HepG2 (cell line): ENCODE measurements around the gene SLC7A4. TPM values are rescaled to one million over a fixed set of nuclear protein-coding genes. Genes with fewer than 3 reads are reported as not detected.

Source experiments
- FOXK2 ChIP-seq: fragments of 450-650 bp; IDR thresholded peaks from 2 replicates; pipeline ENCODE4 v1.6.1; 2016
- HNRNPUL1 ChIP-seq: fragments of 200-400 bp; formaldehyde crosslinking; IDR thresholded peaks from 2 replicates; pipeline ENCODE4 v1.6.1; 2017; ENCODE audit warnings: low read depth, mild to moderate bottlenecking, low read length, moderate library complexity
- HOXA3 ChIP-seq: sonication (generic); formaldehyde crosslinking; IDR thresholded peaks from 2 replicates; pipeline ENCODE4 v1.5.0; 2020; ENCODE audit warnings: missing genetic modification reagents
- JUND ChIP-seq: sonication (generic); formaldehyde crosslinking; IDR thresholded peaks from 2 replicates; pipeline ENCODE4 v1.8.0; 2022; ENCODE audit warnings: mild to moderate bottlenecking, missing genetic modification reagents
- KDM1A ChIP-seq: IDR thresholded peaks from 2 replicates; pipeline ENCODE4 v1.6.1; 2016; ENCODE audit warnings: missing compliant biosample characterization
- KLF11 ChIP-seq: IDR thresholded peaks from 2 replicates; pipeline ENCODE4 v1.6.1; 2016; ENCODE audit warnings: missing compliant biosample characterization
- KMT2A ChIP-seq: sonication (generic); formaldehyde crosslinking; IDR thresholded peaks from 2 replicates; pipeline ENCODE4 v1.4.0; 2020; ENCODE audit warnings: missing genetic modification reagents
- PPARG ChIP-seq: conservative IDR thresholded peaks from 2 replicates; pipeline ENCODE4 v1.6.1; 2016; ENCODE audit warnings: missing biosample characterization, missing genetic modification reagents
- REPIN1 ChIP-seq: sonication (generic); formaldehyde crosslinking; IDR thresholded peaks from 2 replicates; pipeline ENCODE4 v1.8.0; 2022; ENCODE audit warnings: missing genetic modification reagents, low read depth, mild to moderate bottlenecking, borderline replicate concordance
- SP140L ChIP-seq: sonication (generic); formaldehyde crosslinking; IDR thresholded peaks from 2 replicates; pipeline ENCODE4 v1.4.0; 2020; ENCODE audit warnings: missing genetic modification reagents, borderline replicate concordance
- SYNCRIP ChIP-seq: fragments of 200-400 bp; formaldehyde crosslinking; IDR thresholded peaks from 2 replicates; pipeline ENCODE4 v1.6.1; 2018; ENCODE audit warnings: mild to moderate bottlenecking, low read depth, low read length; ENCODE audit not compliant: insufficient read depth
- THAP11 ChIP-seq: IDR thresholded peaks from 2 replicates; pipeline ENCODE4 v1.6.1; 2016; ENCODE audit warnings: missing biosample characterization, missing genetic modification reagents
- THYN1 ChIP-seq: sonication (generic); formaldehyde crosslinking; IDR thresholded peaks from 2 replicates; pipeline ENCODE4 v1.8.1; 2023; ENCODE audit warnings: low read depth, mild to moderate bottlenecking, moderate library complexity, missing genetic modification reagents, borderline replicate concordance
- ZNF124 ChIP-seq: sonication (generic); formaldehyde crosslinking; IDR thresholded peaks from 2 replicates; pipeline ENCODE4 v1.4.0; 2020; ENCODE audit warnings: missing genetic modification reagents
- ZNF20 ChIP-seq: sonication (generic); formaldehyde crosslinking; IDR thresholded peaks from 2 replicates; pipeline ENCODE4 v1.4.0; 2020; ENCODE audit warnings: mild to moderate bottlenecking, moderate library complexity, missing genetic modification reagents
- ZNF329 ChIP-seq: sonication (generic); formaldehyde crosslinking; IDR thresholded peaks from 2 replicates; pipeline ENCODE4 v1.9.0; 2021; ENCODE audit warnings: low read depth, mild to moderate bottlenecking, missing genetic modification reagents
- ZNF556 ChIP-seq: sonication (generic); formaldehyde crosslinking; IDR thresholded peaks from 2 replicates; pipeline ENCODE4 v1.4.0; 2020; ENCODE audit warnings: mild to moderate bottlenecking, missing genetic modification reagents, borderline replicate concordance
- polyA plus RNA-seq, 8 experiments: library from polyadenylated mRNA; depleted of rRNA in 3 of 8; stranded (reverse) in 7 of 8; unstranded in 1 of 8; fragments of >200 nt; fragmentation: Illumina TruSeq in 4 of 8; extraction: Trizol in 4 of 8; gene quantifications; 2 replicates each; pipeline versions ENCODE4 v1.2.1 to v1.2.3, GENCODE V29; 2011 to 2016; ENCODE audit warnings: low read depth in 4 of 8, missing spikeins in 1 of 8, mixed read lengths in 1 of 8; ENCODE audit not compliant: insufficient read depth in 1 of 8
- total RNA-seq, 5 experiments: library from RNA; depleted of rRNA; stranded (reverse); fragments of >200 nt; fragmentation: Illumina TruSeq; extraction: Trizol; gene quantifications; 2 replicates each; pipeline ENCODE4 v1.2.3, GENCODE V29; 2016; ENCODE audit warnings: low read depth in 1 of 5
- TF ChIP-seq, protein P1 (sequence below): sonication (generic); formaldehyde crosslinking; conservative IDR thresholded peaks from 2 replicates; pipeline ENCODE4 v1.4.0; 2020; ENCODE audit warnings: missing genetic modification reagents
- TF ChIP-seq, protein P2 (sequence below): sonication (generic); formaldehyde crosslinking; IDR thresholded peaks from 2 replicates; pipeline ENCODE4 v1.9.0; 2021; ENCODE audit warnings: missing genetic modification reagents, borderline replicate concordance
- TF ChIP-seq, protein P3 (sequence below): sonication (generic); formaldehyde crosslinking; IDR thresholded peaks from 2 replicates; pipeline ENCODE4 v1.8.0; 2022; ENCODE audit warnings: mild to moderate bottlenecking, missing genetic modification reagents, moderate library complexity
- TF ChIP-seq, protein P4 (sequence below), 2 experiments: fragments of 450-650 bp in 1 of 2; sonication (generic) in 1 of 2; formaldehyde crosslinking; IDR thresholded peaks; 2 replicates each; pipeline versions ENCODE4 v1.5.0 to v1.8.0; 2020 to 2022; ENCODE audit warnings: mild to moderate bottlenecking in 1 of 2, missing genetic modification reagents in 1 of 2
- TF ChIP-seq, protein P5 (sequence below): IDR thresholded peaks from 2 replicates; pipeline ENCODE4 v1.6.1; 2016; ENCODE audit warnings: low read depth, control low read depth
- TF ChIP-seq, protein P6 (sequence below): sonication (generic); formaldehyde crosslinking; IDR thresholded peaks from 2 replicates; pipeline ENCODE4 v1.8.0; 2022; ENCODE audit warnings: mild to moderate bottlenecking, missing genetic modification reagents, borderline replicate concordance

The SLC7A4 gene
- total and polyA plus RNA-seq, 2 of the 13 experiments (the other 11 are each of a cell fraction or from before 2014, with no cell fraction given) = not detected

DNA sequence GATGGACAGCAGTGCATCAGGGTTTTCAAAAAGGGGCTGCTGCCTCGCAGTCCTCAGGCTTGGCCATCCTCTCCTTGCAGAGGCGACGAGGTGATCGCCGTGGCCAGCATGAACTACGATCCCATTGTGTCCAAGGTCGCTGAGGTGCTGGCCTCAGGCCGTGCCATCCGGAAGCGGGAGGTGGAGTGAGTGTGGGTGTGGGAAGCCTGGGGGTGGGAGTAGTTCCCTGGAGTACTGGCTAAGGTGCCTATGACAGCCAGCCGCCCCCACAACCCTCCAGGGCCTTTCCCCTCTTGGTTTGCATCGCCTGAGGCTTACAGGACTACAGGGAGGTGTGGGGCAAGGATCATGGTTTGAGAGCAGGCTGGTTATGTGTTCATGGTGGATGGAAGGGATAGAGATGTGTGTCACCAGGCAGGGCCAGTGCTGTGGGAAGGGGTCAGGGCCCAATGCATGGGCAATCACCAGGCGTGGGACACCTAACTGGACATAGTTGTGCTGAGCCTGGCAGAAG, 52.4 kb downstream of the SLC7A4 start (continued):
- TF ChIP-seq, protein P1, sequence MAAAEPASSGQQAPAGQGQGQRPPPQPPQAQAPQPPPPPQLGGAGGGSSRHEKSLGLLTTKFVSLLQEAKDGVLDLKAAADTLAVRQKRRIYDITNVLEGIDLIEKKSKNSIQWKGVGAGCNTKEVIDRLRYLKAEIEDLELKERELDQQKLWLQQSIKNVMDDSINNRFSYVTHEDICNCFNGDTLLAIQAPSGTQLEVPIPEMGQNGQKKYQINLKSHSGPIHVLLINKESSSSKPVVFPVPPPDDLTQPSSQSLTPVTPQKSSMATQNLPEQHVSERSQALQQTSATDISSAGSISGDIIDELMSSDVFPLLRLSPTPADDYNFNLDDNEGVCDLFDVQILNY (CRISPR knock-in tag) = no peak
- 0 out of 2 replicates have a peak, but pooled peaks have one; percentile 39 for TF ChIP-seq REPIN1 (CRISPR knock-in tag)
- no peak for TF ChIP-seq SP140L
- TF ChIP-seq, protein P2, sequence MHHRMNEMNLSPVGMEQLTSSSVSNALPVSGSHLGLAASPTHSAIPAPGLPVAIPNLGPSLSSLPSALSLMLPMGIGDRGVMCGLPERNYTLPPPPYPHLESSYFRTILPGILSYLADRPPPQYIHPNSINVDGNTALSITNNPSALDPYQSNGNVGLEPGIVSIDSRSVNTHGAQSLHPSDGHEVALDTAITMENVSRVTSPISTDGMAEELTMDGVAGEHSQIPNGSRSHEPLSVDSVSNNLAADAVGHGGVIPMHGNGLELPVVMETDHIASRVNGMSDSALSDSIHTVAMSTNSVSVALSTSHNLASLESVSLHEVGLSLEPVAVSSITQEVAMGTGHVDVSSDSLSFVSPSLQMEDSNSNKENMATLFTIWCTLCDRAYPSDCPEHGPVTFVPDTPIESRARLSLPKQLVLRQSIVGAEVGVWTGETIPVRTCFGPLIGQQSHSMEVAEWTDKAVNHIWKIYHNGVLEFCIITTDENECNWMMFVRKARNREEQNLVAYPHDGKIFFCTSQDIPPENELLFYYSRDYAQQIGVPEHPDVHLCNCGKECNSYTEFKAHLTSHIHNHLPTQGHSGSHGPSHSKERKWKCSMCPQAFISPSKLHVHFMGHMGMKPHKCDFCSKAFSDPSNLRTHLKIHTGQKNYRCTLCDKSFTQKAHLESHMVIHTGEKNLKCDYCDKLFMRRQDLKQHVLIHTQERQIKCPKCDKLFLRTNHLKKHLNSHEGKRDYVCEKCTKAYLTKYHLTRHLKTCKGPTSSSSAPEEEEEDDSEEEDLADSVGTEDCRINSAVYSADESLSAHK = no peak
- no peak for TF ChIP-seq KLF11
- TF ChIP-seq, protein P3, sequence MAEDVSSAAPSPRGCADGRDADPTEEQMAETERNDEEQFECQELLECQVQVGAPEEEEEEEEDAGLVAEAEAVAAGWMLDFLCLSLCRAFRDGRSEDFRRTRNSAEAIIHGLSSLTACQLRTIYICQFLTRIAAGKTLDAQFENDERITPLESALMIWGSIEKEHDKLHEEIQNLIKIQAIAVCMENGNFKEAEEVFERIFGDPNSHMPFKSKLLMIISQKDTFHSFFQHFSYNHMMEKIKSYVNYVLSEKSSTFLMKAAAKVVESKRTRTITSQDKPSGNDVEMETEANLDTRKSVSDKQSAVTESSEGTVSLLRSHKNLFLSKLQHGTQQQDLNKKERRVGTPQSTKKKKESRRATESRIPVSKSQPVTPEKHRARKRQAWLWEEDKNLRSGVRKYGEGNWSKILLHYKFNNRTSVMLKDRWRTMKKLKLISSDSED (CRISPR knock-in tag) = no peak
- peak; percentile 56; the same call in 1 of the 2 replicates for TF ChIP-seq PPARG
- no peak for TF ChIP-seq ZNF20 (CRISPR knock-in tag)
- TF ChIP-seq, protein P4, sequence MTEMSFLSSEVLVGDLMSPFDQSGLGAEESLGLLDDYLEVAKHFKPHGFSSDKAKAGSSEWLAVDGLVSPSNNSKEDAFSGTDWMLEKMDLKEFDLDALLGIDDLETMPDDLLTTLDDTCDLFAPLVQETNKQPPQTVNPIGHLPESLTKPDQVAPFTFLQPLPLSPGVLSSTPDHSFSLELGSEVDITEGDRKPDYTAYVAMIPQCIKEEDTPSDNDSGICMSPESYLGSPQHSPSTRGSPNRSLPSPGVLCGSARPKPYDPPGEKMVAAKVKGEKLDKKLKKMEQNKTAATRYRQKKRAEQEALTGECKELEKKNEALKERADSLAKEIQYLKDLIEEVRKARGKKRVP (CRISPR knock-in tag; IDR thresholded peaks at IDR 0.05) = no peak
- TF ChIP-seq, protein P5, sequence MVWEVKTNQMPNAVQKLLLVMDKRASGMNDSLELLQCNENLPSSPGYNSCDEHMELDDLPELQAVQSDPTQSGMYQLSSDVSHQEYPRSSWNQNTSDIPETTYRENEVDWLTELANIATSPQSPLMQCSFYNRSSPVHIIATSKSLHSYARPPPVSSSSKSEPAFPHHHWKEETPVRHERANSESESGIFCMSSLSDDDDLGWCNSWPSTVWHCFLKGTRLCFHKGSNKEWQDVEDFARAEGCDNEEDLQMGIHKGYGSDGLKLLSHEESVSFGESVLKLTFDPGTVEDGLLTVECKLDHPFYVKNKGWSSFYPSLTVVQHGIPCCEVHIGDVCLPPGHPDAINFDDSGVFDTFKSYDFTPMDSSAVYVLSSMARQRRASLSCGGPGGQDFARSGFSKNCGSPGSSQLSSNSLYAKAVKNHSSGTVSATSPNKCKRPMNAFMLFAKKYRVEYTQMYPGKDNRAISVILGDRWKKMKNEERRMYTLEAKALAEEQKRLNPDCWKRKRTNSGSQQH (CRISPR knock-in tag) = no peak
- peak; percentile 42; the same call in 1 of the 2 replicates for TF ChIP-seq KMT2A
- no peak for TF ChIP-seq ZNF124 (CRISPR knock-in tag)
- 0 out of 2 replicates have a peak, but pooled peaks have one; percentile 23 for TF ChIP-seq KDM1A (CRISPR knock-in tag)
- TF ChIP-seq ZNF556 (CRISPR knock-in tag) = no peak
- no peak for TF ChIP-seq THYN1 (CRISPR knock-in tag)
- TF ChIP-seq, protein P6, sequence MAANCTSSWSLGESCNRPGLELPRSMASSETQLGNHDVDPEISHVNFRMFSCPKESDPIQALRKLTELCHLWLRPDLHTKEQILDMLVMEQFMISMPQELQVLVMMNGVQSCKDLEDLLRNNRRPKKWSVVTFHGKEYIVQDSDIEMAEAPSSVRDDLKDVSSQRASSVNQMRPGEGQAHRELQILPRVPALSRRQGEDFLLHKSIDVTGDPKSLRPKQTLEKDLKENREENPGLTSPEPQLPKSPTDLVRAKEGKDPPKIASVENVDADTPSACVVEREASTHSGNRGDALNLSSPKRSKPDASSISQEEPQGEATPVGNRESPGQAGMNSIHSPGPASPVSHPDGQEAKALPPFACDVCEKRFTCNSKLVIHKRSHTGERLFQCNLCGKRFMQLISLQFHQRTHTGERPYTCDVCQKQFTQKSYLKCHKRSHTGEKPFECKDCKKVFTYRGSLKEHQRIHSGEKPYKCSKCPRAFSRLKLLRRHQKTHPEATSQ (CRISPR knock-in tag) = no peak
- no peak for TF ChIP-seq SYNCRIP
- TF ChIP-seq FOXK2 = no peak
- TF ChIP-seq THAP11 (CRISPR knock-in tag) = peak; percentile 83
- TF ChIP-seq JUND = no peak
- TF ChIP-seq HOXA3 (CRISPR knock-in tag) = peak; percentile 61; the same call in 1 of the 2 replicates
- TF ChIP-seq ZNF329 (CRISPR knock-in tag) = no peak
- TF ChIP-seq HNRNPUL1 = no peak
